ENCODE measurements around the gene ZNF385B.

DNA sequence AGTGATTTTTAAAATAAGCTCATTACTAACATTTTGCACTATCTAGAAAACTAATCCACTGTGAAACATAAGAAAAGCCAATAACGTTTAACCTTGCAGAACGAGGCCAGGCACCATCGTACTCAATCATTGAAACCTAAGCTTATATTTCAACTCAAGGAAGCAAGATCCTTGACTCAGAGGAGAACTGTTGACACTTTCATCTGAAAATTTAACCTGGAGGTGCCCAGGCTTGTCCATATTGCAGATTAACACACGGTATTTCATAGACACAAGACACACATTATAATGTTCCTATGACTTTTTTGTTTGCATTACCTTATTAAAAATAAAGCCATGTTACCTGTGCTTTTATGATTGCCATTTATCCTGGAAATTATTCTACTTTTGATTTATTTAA is 89.6 kb downstream of the ZNF385B start:
- TF ChIP-seq, protein P1, sequence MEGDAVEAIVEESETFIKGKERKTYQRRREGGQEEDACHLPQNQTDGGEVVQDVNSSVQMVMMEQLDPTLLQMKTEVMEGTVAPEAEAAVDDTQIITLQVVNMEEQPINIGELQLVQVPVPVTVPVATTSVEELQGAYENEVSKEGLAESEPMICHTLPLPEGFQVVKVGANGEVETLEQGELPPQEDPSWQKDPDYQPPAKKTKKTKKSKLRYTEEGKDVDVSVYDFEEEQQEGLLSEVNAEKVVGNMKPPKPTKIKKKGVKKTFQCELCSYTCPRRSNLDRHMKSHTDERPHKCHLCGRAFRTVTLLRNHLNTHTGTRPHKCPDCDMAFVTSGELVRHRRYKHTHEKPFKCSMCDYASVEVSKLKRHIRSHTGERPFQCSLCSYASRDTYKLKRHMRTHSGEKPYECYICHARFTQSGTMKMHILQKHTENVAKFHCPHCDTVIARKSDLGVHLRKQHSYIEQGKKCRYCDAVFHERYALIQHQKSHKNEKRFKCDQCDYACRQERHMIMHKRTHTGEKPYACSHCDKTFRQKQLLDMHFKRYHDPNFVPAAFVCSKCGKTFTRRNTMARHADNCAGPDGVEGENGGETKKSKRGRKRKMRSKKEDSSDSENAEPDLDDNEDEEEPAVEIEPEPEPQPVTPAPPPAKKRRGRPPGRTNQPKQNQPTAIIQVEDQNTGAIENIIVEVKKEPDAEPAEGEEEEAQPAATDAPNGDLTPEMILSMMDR (IDR thresholded peaks at IDR 0.05): no peak
- TF ChIP-seq POLR2A (IDR thresholded peaks at IDR 0.05): no peak
